Measurements from ENCODE around the gene DGCR6L. TPM values are rescaled to one million over a fixed set of nuclear protein-coding genes. Genes with fewer than 3 reads are reported as not detected.
"Not testable (repeated sequence)": the region's sequence is repeated elsewhere in the genome, so short reads cannot be mapped to it uniquely, and the experiment has no call there.

Gene DGCR6L
- total RNA-seq, 2 donors from 2014 or later, result 101 to 109 TPM

GRCh38 chr22:20357967-20358366 is 38.1 kb upstream of the DGCR6L start:
- H3K27me3 ChIP-seq (replicated peaks; ENCODE audit: insufficient read depth); H3K4me3 ChIP-seq; H3K9me3 ChIP-seq; H3K36me3 ChIP-seq; H3K27ac ChIP-seq; DNase-seq (ENCODE audit: low spot score); intact Hi-C loops (cut with DNase I); H3K4me1 ChIP-seq (replicated peaks): not testable (repeated sequence)
- WGBS, result 90% methylated on average over 55 of the region's 70 CpGs

- H3K9me3 ChIP-seq; H3K27ac ChIP-seq; H3K36me3 ChIP-seq; DNase-seq (ENCODE audit: low spot score); intact Hi-C loops (cut with DNase I); H3K4me3 ChIP-seq; H3K4me1 ChIP-seq (replicated peaks); H3K27me3 ChIP-seq (replicated peaks; ENCODE audit: insufficient read depth): not testable (repeated sequence)
- 93% methylated on average over 66 of the region's 66 CpGs for WGBS
Measured at GRCh38 chr22:20356906-20357305, 37.0 kb upstream of the DGCR6L start.

- H3K4me3 ChIP-seq; DNase-seq (ENCODE audit: low spot score); intact Hi-C loops (cut with DNase I); H3K36me3 ChIP-seq; H3K27me3 ChIP-seq (replicated peaks; ENCODE audit: insufficient read depth); H3K27ac ChIP-seq; H3K4me1 ChIP-seq (replicated peaks); H3K9me3 ChIP-seq: not testable (repeated sequence)
- 93% methylated on average over 98 of the region's 98 CpGs for WGBS
Measured at GRCh38 chr22:20355939-20356636, 36.2 kb upstream of the DGCR6L start.

- H3K36me3 ChIP-seq, result no peaks in the 10 kb centered on the region
- no peaks in the 10 kb centered on the region for H3K4me1 ChIP-seq (replicated peaks)
- 92% methylated on average over 81 of the region's 81 CpGs for WGBS
- intact Hi-C loops (cut with DNase I), result no loop called here
- no peak overlapping the region for H3K27ac ChIP-seq
- no peak for DNase-seq (ENCODE audit: low spot score)
- TF ChIP-seq POLR2AphosphoS5 (IDR thresholded peaks at IDR 0.05), result no peak
- no peak for TF ChIP-seq POLR2A (IDR thresholded peaks at IDR 0.05)
- TF ChIP-seq CTCF (IDR thresholded peaks at IDR 0.05), result no peak
- no peaks in the 10 kb centered on the region for H3K27me3 ChIP-seq (replicated peaks; ENCODE audit: insufficient read depth)
- no peak overlapping the region for H3K4me3 ChIP-seq
- H3K9me3 ChIP-seq, result no peaks in the 10 kb centered on the region
Measured at GRCh38 chr22:20354238-20354975, 34.5 kb upstream of the DGCR6L start.

GRCh38 chr22:20352536-20352935 is 32.7 kb upstream of the DGCR6L start:
- intact Hi-C loops (cut with DNase I); H3K27ac ChIP-seq; DNase-seq (ENCODE audit: low spot score); H3K4me1 ChIP-seq (replicated peaks); H3K27me3 ChIP-seq (replicated peaks; ENCODE audit: insufficient read depth); H3K36me3 ChIP-seq; H3K9me3 ChIP-seq; H3K4me3 ChIP-seq: not testable (repeated sequence)
- 84% methylated on average over 5 of the region's 6 CpGs for WGBS

GRCh38 chr22:20346553-20346952 is 26.7 kb upstream of the DGCR6L start:
- H3K4me3 ChIP-seq, result not testable (repeated sequence)

GRCh38 chr22:20338291-20338690 is 18.4 kb upstream of the DGCR6L start:
- 81% methylated on average over 2 of the region's 2 CpGs for WGBS
- H3K27me3 ChIP-seq (replicated peaks; ENCODE audit: insufficient read depth); H3K36me3 ChIP-seq; intact Hi-C loops (cut with DNase I); DNase-seq (ENCODE audit: low spot score); H3K27ac ChIP-seq; H3K4me1 ChIP-seq (replicated peaks); H3K4me3 ChIP-seq; H3K9me3 ChIP-seq: not testable (repeated sequence)

More at GRCh38 chr22:20346553-20346952, 26.7 kb upstream of the DGCR6L start:
- H3K27me3 ChIP-seq (replicated peaks; ENCODE audit: insufficient read depth); DNase-seq (ENCODE audit: low spot score); H3K9me3 ChIP-seq; H3K4me1 ChIP-seq (replicated peaks); H3K27ac ChIP-seq; intact Hi-C loops (cut with DNase I); H3K36me3 ChIP-seq: not testable (repeated sequence)
- WGBS, result no CpG with 5 or more reads among the region's 7 CpGs

GRCh38 chr22:20337807-20338206 is 17.9 kb upstream of the DGCR6L start:
- DNase-seq (ENCODE audit: low spot score); intact Hi-C loops (cut with DNase I): not testable (repeated sequence)
- WGBS, result 77% methylated on average over 3 of the region's 3 CpGs

GRCh38 chr22:20336561-20336960 is 16.7 kb upstream of the DGCR6L start:
- H3K27ac ChIP-seq; DNase-seq (ENCODE audit: low spot score); H3K4me1 ChIP-seq (replicated peaks); H3K27me3 ChIP-seq (replicated peaks; ENCODE audit: insufficient read depth); intact Hi-C loops (cut with DNase I); H3K4me3 ChIP-seq; H3K9me3 ChIP-seq; H3K36me3 ChIP-seq: not testable (repeated sequence)
- no CpG with 5 or more reads among the region's 1 CpG for WGBS

More at GRCh38 chr22:20337807-20338206, 17.9 kb upstream of the DGCR6L start:
- H3K27ac ChIP-seq; H3K4me3 ChIP-seq; H3K9me3 ChIP-seq; H3K27me3 ChIP-seq (replicated peaks; ENCODE audit: insufficient read depth); H3K36me3 ChIP-seq; H3K4me1 ChIP-seq (replicated peaks): not testable (repeated sequence)

GRCh38 chr22:20328569-20328930 is 8.7 kb upstream of the DGCR6L start:
- H3K4me3 ChIP-seq; H3K4me1 ChIP-seq (replicated peaks); H3K27ac ChIP-seq; intact Hi-C loops (cut with DNase I); H3K27me3 ChIP-seq (replicated peaks; ENCODE audit: insufficient read depth); H3K36me3 ChIP-seq; DNase-seq (ENCODE audit: low spot score); H3K9me3 ChIP-seq: not testable (repeated sequence)
- WGBS, result 48% methylated on average over 5 of the region's 5 CpGs

- H3K4me3 ChIP-seq; intact Hi-C loops (cut with DNase I); H3K4me1 ChIP-seq (replicated peaks); H3K27me3 ChIP-seq (replicated peaks; ENCODE audit: insufficient read depth); DNase-seq (ENCODE audit: low spot score); H3K36me3 ChIP-seq; H3K27ac ChIP-seq; H3K9me3 ChIP-seq: not testable (repeated sequence)
- 100% methylated on average over 1 of the region's 1 CpG for WGBS
Measured at GRCh38 chr22:20325996-20326395, 6.1 kb upstream of the DGCR6L start.
